Measurements from ENCODE around the gene ZFAND3. TPM values are rescaled to one million over a fixed set of nuclear protein-coding genes. Genes with fewer than 3 reads are reported as not detected.
"Not testable (repeated sequence)": the region's sequence is repeated elsewhere in the genome, so short reads cannot be mapped to it uniquely, and the experiment has no call there.

Gene ZFAND3
- total RNA-seq, 1 experiment from 2014 or later, result 107 TPM

- H3K9me3 Mint-ChIP-seq (ENCODE audit: unreplicated experiment), result peaks cover 16% of the 10 kb centered on the region
Measured at GRCh38 chr6:37959061-37959460, 139.5 kb downstream of the ZFAND3 start.

GRCh38 chr6:37960139-37960935 is 140.8 kb downstream of the ZFAND3 start:
- H3K27me3 ChIP-seq (replicated peaks; ENCODE audit: control insufficient read depth, insufficient read depth, low read length), result no peaks in the 10 kb centered on the region
- no peak for DNase-seq
- no peaks in the 10 kb centered on the region for H3K36me3 ChIP-seq (ENCODE audit: control insufficient read depth, insufficient read depth, low read length)
- no peaks in the 10 kb centered on the region for H3K9me3 ChIP-seq
- Mint-ChIP-seq H3K36me3 (ENCODE audit: insufficient read depth, unreplicated experiment) (peaks cover 32% of the 10 kb centered on the region), H3K4me3 (ENCODE audit: unreplicated experiment) (no peak overlapping the region), H3K4me1 (ENCODE audit: low read depth, unreplicated experiment) (no peaks in the 10 kb centered on the region), H3K27ac (ENCODE audit: unreplicated experiment) (no peak overlapping the region), H3K27me3 (ENCODE audit: insufficient read depth, unreplicated experiment) (no peaks in the 10 kb centered on the region), H3K9me3 (ENCODE audit: unreplicated experiment) (peaks cover 16% of the 10 kb centered on the region)
- peaks cover 9% of the 10 kb centered on the region for H3K4me1 ChIP-seq
- no peak for TF ChIP-seq CTCF (IDR thresholded peaks at IDR 0.05; ENCODE audit: insufficient read depth in 1 of 2, low read depth in 1 of 2, low read length in 1 of 2, severe bottlenecking in 1 of 2, unreplicated experiment in 1 of 2)
- BruUV-seq (replicated peaks), result no TSS peak
- no peak overlapping the region for H3K4me3 ChIP-seq (ENCODE audit: low read depth, low read length)
- CTCF ChIA-PET, result no interaction called here
- POLR2A ChIA-PET, result no interaction called here
- intact Hi-C loops (cut with micrococcal nuclease; ENCODE audit: unreplicated experiment), result no loop called here

More at GRCh38 chr6:37959061-37959460, 139.5 kb downstream of the ZFAND3 start:
- no peaks in the 10 kb centered on the region for H3K27me3 Mint-ChIP-seq (ENCODE audit: insufficient read depth, unreplicated experiment)
- DNase-seq, result no peak
- Histone ChIP-seq H3K4me3 (ENCODE audit: low read depth, low read length) (no peak overlapping the region), H3K9me3 (no peaks in the 10 kb centered on the region), H3K4me1 (peaks cover 9% of the 10 kb centered on the region), H3K27me3 (replicated peaks; ENCODE audit: control insufficient read depth, insufficient read depth, low read length) (no peaks in the 10 kb centered on the region), H3K36me3 (ENCODE audit: control insufficient read depth, insufficient read depth, low read length) (no peaks in the 10 kb centered on the region)
- BruUV-seq (replicated peaks), result no TSS peak
- H3K4me3 Mint-ChIP-seq (ENCODE audit: unreplicated experiment), result no peak overlapping the region
- H3K27ac Mint-ChIP-seq (ENCODE audit: unreplicated experiment), result no peak overlapping the region
- H3K4me1 Mint-ChIP-seq (ENCODE audit: low read depth, unreplicated experiment), result no peaks in the 10 kb centered on the region
- peaks cover 25% of the 10 kb centered on the region for H3K36me3 Mint-ChIP-seq (ENCODE audit: insufficient read depth, unreplicated experiment)
- ChIA-PET CTCF (no interaction called here), POLR2A (no interaction called here)
- intact Hi-C loops (cut with micrococcal nuclease; ENCODE audit: unreplicated experiment), result no loop called here
- no peak for TF ChIP-seq CTCF (IDR thresholded peaks at IDR 0.05; ENCODE audit: insufficient read depth in 1 of 2, low read depth in 1 of 2, low read length in 1 of 2, severe bottlenecking in 1 of 2, unreplicated experiment in 1 of 2)

- POLR2A ChIA-PET; H3K27me3 ChIP-seq (replicated peaks; ENCODE audit: control insufficient read depth, insufficient read depth, low read length); intact Hi-C loops (cut with micrococcal nuclease; ENCODE audit: unreplicated experiment); CTCF ChIA-PET; H3K9me3 ChIP-seq; H3K4me1 Mint-ChIP-seq (ENCODE audit: low read depth, unreplicated experiment); H3K4me1 ChIP-seq; H3K27me3 Mint-ChIP-seq (ENCODE audit: insufficient read depth, unreplicated experiment); H3K36me3 ChIP-seq (ENCODE audit: control insufficient read depth, insufficient read depth, low read length); BruUV-seq (replicated peaks); H3K4me3 Mint-ChIP-seq (ENCODE audit: unreplicated experiment); H3K4me3 ChIP-seq (ENCODE audit: low read depth, low read length); DNase-seq; H3K27ac Mint-ChIP-seq (ENCODE audit: unreplicated experiment): not testable (repeated sequence)
- H3K9me3 Mint-ChIP-seq (ENCODE audit: unreplicated experiment), result peaks cover 16% of the 10 kb centered on the region
- H3K36me3 Mint-ChIP-seq (ENCODE audit: insufficient read depth, unreplicated experiment), result peaks cover 32% of the 10 kb centered on the region
Measured at GRCh38 chr6:37962481-37963080, 143.1 kb downstream of the ZFAND3 start.

All from Caco-2 (cell line).